ENCODE data around the gene CYP4Z1. TPM values are rescaled to one million over a fixed set of nuclear protein-coding genes. Genes with fewer than 3 reads are reported as not detected.
"Not testable (repeated sequence)": the region's sequence is repeated elsewhere in the genome, so short reads cannot be mapped to it uniquely, and the experiment has no call there.

Gene CYP4Z1
- total RNA-seq, 4 donors from 2014 or later, result 1.1 to 2.8 (median 1.5) TPM

GRCh38 chr1:47059376-47059775, 7.7 kb upstream of the CYP4Z1 start:
- no peak overlapping the region for H3K4me3 ChIP-seq

GRCh38 chr1:47069080-47069479, 2.0 kb downstream of the CYP4Z1 start:
- H3K27me3 ChIP-seq; DNase-seq (ENCODE audit: extremely low spot score); H3K36me3 ChIP-seq; H3K9me3 ChIP-seq; H3K4me1 ChIP-seq; H3K4me3 ChIP-seq; intact Hi-C loops (cut with DNase I); H3K27ac ChIP-seq (replicated peaks in 1 of 4): not testable (repeated sequence)
- WGBS, result 73% methylated on average over 4 of the region's 4 CpGs

More at GRCh38 chr1:47059376-47059775, 7.7 kb upstream of the CYP4Z1 start:
- Histone ChIP-seq H3K27me3 (peaks cover 0 to 5% (median 0%) of the 10 kb centered on the region in 4 donors), H3K9me3 (peaks cover 0 to 9% (median 4%) of the 10 kb centered on the region in 4 donors), H3K27ac (replicated peaks in 1 of 4) (no peak overlapping the region), H3K36me3 (no peaks in the 10 kb centered on the region), H3K4me1 (no peaks in the 10 kb centered on the region)
- 55% methylated on average over 1 of the region's 1 CpG for WGBS
- no peak for TF ChIP-seq CTCF (IDR thresholded peaks at IDR 0.05)
- no peak for TF ChIP-seq POLR2AphosphoS5 (IDR thresholded peaks at IDR 0.05)
- no peak for TF ChIP-seq POLR2A (IDR thresholded peaks at IDR 0.05; ENCODE audit: low read depth)
- no peak for TF ChIP-seq EP300 (IDR thresholded peaks at IDR 0.05)
- intact Hi-C loops (cut with DNase I), result no loop called here
- DNase-seq (ENCODE audit: extremely low spot score), result no peak

GRCh38 chr1:47069509-47069908, 2.5 kb downstream of the CYP4Z1 start:
- DNase-seq (ENCODE audit: extremely low spot score); H3K27ac ChIP-seq (replicated peaks in 1 of 4); H3K4me3 ChIP-seq; H3K4me1 ChIP-seq; intact Hi-C loops (cut with DNase I); H3K9me3 ChIP-seq; H3K27me3 ChIP-seq; H3K36me3 ChIP-seq: not testable (repeated sequence)

- H3K27ac ChIP-seq (replicated peaks in 1 of 4); H3K4me3 ChIP-seq; intact Hi-C loops (cut with DNase I); DNase-seq (ENCODE audit: extremely low spot score); H3K36me3 ChIP-seq; H3K9me3 ChIP-seq; H3K4me1 ChIP-seq; H3K27me3 ChIP-seq: not testable (repeated sequence)
- peak in 2 of 3 experiments; percentile 38 to 51 for TF ChIP-seq CTCF (IDR thresholded peaks at IDR 0.05)
- 3% methylated on average over 3 of the region's 3 CpGs for WGBS
Observed at GRCh38 chr1:47089356-47089755, 22.3 kb downstream of the CYP4Z1 start.

GRCh38 chr1:47091476-47091875, 24.4 kb downstream of the CYP4Z1 start:
- H3K27ac ChIP-seq (replicated peaks in 1 of 4); H3K4me3 ChIP-seq; H3K4me1 ChIP-seq; DNase-seq (ENCODE audit: extremely low spot score); intact Hi-C loops (cut with DNase I); H3K27me3 ChIP-seq; H3K9me3 ChIP-seq; H3K36me3 ChIP-seq: not testable (repeated sequence)
- no CpG with 5 or more reads among the region's 3 CpGs for WGBS
- peak in 1 of 3 experiments; percentile 17 for TF ChIP-seq CTCF (IDR thresholded peaks at IDR 0.05)

GRCh38 chr1:47104816-47105215, 37.8 kb downstream of the CYP4Z1 start:
- Histone ChIP-seq H3K27ac (replicated peaks in 1 of 4) (no peak overlapping the region), H3K9me3 (peaks cover 0 to 21% (median 7%) of the 10 kb centered on the region in 4 donors), H3K4me1 (no peaks in the 10 kb centered on the region), H3K4me3 (no peak overlapping the region), H3K36me3 (no peaks in the 10 kb centered on the region), H3K27me3 (peaks cover 0 to 6% (median 0%) of the 10 kb centered on the region in 4 donors)
- WGBS, result 85% methylated on average over 3 of the region's 3 CpGs
- no peak for TF ChIP-seq POLR2A (IDR thresholded peaks at IDR 0.05; ENCODE audit: low read depth)
- intact Hi-C loops (cut with DNase I), result no loop called here
- no peak for DNase-seq (ENCODE audit: extremely low spot score)
